GM18870 (cell line): ENCODE results near the gene HOXD8.

Experiments
- ATAC-seq: cut with Tn5 transposase; IDR thresholded peaks from one replicate; pipeline ENCODE4 v1.9.1; 2021; ENCODE audit warnings: moderate library complexity; ENCODE audit not compliant: unreplicated experiment

The HOXD8 gene

GRCh38 chr2:176128982-176129796 is at the start of gene HOXD8:
Gene HOXD8, plus strand, starts transcription at chr2:176129705. Its CDS starts 662 bp downstream, at chr2:176130367.
- no peak for ATAC-seq

DNA sequence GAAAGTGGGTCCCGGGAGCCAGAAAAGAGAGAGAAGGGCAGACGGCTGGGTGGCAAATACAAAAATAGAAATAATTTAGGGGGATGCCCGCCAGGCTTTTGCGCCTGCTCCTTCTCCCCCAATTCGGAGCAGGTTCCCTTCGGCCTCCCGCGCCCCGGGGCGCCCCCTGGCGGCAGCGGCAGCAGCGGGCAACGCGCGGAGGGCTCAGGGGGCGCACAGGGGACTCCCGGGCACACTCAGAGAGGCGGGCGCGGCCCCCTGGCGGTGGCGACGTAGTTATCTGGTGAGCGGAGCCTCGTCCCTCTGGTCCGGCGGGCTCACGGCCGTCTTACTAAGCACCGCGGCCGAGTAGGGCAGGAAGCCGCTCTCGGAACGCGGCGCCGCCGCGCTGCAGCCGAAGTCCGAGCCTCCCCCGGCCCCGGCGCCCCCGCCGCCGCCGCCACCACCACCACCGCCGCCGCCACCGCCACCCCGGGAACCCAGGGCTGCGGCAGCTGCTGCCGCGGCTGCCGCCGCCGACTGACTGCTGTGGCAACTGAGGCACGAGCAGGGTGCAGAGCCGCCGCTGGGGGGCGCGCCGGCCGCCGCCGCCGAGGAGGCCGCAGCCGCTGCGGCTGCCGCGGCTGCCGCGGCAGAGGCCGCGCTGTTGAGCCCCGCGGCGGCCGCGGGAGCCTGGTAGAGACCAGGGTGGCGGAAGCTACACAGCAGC is 49.5 kb upstream of the HOXD8 start:
- no peak for ATAC-seq

- ATAC-seq: no peak
Measured at GRCh38 chr2:176080540-176081375, 48.7 kb upstream of the HOXD8 start.

DNA sequence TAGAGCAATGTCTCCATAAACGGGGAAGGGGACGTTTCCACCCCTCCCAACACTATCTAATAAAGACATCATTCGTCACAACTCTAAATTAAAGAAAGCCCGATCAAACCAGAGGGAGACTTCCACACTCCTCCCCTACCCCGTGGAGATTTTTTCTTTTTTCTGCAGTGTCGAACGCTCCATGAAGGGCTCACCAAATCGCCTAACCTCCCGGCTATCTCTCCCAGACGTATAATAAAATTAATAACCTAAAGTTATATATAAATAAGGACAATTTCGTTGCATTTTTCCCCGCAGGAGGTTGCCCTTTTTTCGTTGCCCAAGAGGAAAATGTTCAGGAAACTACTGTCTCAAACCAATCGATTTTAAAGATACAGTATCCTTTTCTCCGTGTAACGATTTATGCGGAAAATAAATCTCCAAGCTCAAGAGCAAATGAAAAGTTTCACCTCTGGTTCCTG is 48.1 kb upstream of the HOXD8 start:
- ATAC-seq: no peak

- ATAC-seq: no peak
Measured at GRCh38 chr2:176081837-176082524, 47.5 kb upstream of the HOXD8 start.

- ATAC-seq: no peak
Measured at GRCh38 chr2:176082525-176082823, 47.0 kb upstream of the HOXD8 start.

- no peak for ATAC-seq
Measured at GRCh38 chr2:176082824-176083751, 46.4 kb upstream of the HOXD8 start.

- no peak for ATAC-seq
Measured at GRCh38 chr2:176083796-176084261, 45.7 kb upstream of the HOXD8 start, which contains the start of gene EVX2. Gene EVX2, minus strand, starts transcription at chr2:176083962. Its CDS starts 186 bp downstream, at chr2:176083776.

DNA sequence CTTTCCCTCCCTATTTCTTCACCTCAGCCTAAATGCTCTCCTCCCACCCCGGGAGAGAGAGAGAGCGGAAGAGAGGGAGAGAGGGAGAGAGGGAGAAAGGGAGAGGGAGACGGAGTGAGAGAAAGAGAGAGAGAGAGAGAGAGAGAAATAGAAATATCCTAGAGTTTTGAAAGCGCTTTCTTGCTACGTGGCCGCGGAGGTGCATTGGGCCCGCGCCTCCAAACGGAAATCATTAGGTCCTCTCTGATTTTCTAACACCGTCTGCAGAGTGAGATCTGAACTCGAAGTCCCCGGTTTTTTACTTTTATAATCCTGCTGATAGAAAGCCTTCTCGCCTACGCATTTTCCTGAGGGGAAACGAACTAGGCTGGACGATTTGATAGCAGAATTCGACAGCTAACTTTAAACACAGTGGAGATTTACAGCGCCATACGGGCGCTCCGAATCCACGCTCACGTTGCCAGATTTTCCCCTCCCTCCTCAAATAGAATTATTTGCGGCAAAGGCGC is 44.8 kb upstream of the HOXD8 start:
- no peak for ATAC-seq

GRCh38 chr2:176085120-176085788 is 44.3 kb upstream of the HOXD8 start:
- no peak for ATAC-seq

- ATAC-seq: no peak
Measured at GRCh38 chr2:176085861-176086771, 43.4 kb upstream of the HOXD8 start.

GRCh38 chr2:176087330-176088047 is 42.0 kb upstream of the HOXD8 start:
- ATAC-seq: no peak

DNA sequence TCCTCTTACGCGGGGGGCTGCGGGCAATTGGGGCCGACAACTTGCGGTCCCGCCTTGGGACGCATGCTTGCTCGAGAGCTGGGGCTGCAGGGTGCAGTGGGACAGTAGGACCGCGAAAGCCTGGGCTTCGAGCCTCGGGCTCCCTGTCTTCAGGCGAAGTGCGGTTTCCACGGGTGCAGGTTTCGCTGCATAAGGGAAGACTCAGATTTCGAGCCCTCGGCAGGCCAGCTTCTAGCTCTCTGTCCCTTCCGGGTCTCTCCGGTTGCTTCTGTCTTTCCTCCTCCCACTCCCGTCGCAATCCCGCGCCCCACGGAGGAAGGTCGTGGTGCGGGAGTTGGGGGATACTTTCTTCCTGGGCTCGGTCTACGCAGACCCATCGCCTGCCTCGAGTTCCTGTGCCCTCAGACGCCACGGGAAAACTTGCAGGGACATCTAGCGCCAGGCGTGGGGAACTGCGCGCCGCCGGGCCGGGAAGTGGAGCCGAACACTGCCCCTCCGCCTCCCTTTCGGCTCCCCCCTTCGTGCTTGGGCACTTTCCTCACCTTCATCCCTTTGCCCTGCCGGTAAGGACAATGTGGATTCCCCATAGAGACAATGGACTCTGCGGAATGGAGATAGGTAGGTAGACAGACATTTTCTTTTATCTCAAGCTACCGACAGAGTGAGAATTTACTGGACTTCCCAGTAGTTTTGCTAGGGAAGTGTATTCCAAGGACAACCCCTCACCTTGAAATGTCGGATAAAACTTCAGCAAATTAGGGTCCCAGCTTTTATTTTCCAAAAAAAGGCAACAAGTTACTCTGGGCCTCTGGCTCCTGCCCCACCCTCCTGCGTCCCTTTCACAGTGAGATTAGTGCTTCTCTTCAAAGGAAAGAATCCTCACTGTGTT is 41.2 kb upstream of the HOXD8 start:
- ATAC-seq: no peak

GRCh38 chr2:176088937-176089842 is 40.3 kb upstream of the HOXD8 start:
- ATAC-seq: no peak

DNA sequence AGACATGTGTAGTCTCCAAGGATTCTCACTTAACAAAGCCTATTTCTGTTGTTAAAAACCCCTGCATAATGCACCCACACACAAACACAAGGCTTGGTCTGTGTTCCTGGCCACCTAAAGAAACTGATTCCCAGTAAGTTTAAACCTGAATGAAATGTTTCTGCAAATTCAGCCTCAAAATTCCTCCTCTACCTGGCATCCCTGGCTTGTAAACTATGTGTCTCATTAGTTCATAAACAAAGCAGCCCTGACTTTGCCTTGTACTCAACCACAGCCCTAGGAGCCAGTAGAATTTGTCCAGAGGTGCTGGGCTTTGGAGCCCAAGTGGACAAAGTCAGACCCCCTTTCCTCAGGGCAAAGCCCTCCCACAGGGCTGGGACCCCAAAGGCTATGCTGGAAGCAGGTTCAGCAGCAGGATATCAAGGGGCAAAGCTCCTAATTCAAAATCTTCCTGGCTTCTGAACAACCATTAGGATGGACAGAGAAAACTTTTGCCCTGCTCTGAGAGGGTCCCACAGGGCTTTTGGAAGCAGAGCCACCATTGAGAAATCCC is 39.6 kb upstream of the HOXD8 start:
- no peak for ATAC-seq
